Measurements from ENCODE around the gene CYB5A.

Gene CYB5A

GRCh38 chr18:74284191-74284979 lies 7.4 kb downstream of the CYB5A start:
- no peak for DNase-seq (ENCODE audit: low read depth)
- TF ChIP-seq CTCF (IDR thresholded peaks at IDR 0.05; ENCODE audit: control insufficient read depth, insufficient read depth, low read depth, low read length, missing control alignments): no peak
- H3K4me3 ChIP-seq (ENCODE audit: control insufficient read depth, low read depth, low read length): no peak overlapping the region

GRCh38 chr18:74283646-74284045 lies 8.1 kb downstream of the CYB5A start:
- no peak for TF ChIP-seq CTCF (IDR thresholded peaks at IDR 0.05; ENCODE audit: control insufficient read depth, insufficient read depth, low read depth, low read length, missing control alignments)
- no peak for DNase-seq (ENCODE audit: low read depth)
- H3K4me3 ChIP-seq (ENCODE audit: control insufficient read depth, low read depth, low read length): no peak overlapping the region

GRCh38 chr18:74282755-74283554 lies 8.8 kb downstream of the CYB5A start:
- H3K4me3 ChIP-seq (ENCODE audit: control insufficient read depth, low read depth, low read length): no peak overlapping the region
- no peak for DNase-seq (ENCODE audit: low read depth)
- TF ChIP-seq CTCF (IDR thresholded peaks at IDR 0.05; ENCODE audit: control insufficient read depth, insufficient read depth, low read depth, low read length, missing control alignments): no peak

- no peak overlapping the region for H3K4me3 ChIP-seq (ENCODE audit: control insufficient read depth, low read depth, low read length)
- TF ChIP-seq CTCF (IDR thresholded peaks at IDR 0.05; ENCODE audit: control insufficient read depth, insufficient read depth, low read depth, low read length, missing control alignments): no peak
- DNase-seq (ENCODE audit: low read depth): no peak
Measured at GRCh38 chr18:74281980-74282754, 9.6 kb downstream of the CYB5A start.

GRCh38 chr18:74281011-74281979 lies 10.5 kb downstream of the CYB5A start:
- no peak for TF ChIP-seq CTCF (IDR thresholded peaks at IDR 0.05; ENCODE audit: control insufficient read depth, insufficient read depth, low read depth, low read length, missing control alignments)
- no peak for DNase-seq (ENCODE audit: low read depth)
- H3K4me3 ChIP-seq (ENCODE audit: control insufficient read depth, low read depth, low read length): no peak overlapping the region
